ENCODE data around the gene SGCD.

The SGCD gene

GRCh38 chr5:156585999-156586398, 259.0 kb downstream of the SGCD start:
- DNase-seq (ENCODE audit: low read depth), result no peak
- TF ChIP-seq CTCF (IDR thresholded peaks at IDR 0.05; ENCODE audit: control insufficient read depth, extremely low read depth, insufficient read depth), result no peak
- no peak overlapping the region for H3K4me3 ChIP-seq (ENCODE audit: low read depth, low read length)

GRCh38 chr5:156587012-156587411, 260.0 kb downstream of the SGCD start:
- no peak overlapping the region for H3K4me3 ChIP-seq (ENCODE audit: low read depth, low read length)
- TF ChIP-seq CTCF (IDR thresholded peaks at IDR 0.05; ENCODE audit: control insufficient read depth, extremely low read depth, insufficient read depth), result no peak
- DNase-seq (ENCODE audit: low read depth), result no peak

GRCh38 chr5:156588306-156588705, 261.3 kb downstream of the SGCD start:
- DNase-seq (ENCODE audit: low read depth), result no peak
- TF ChIP-seq CTCF (IDR thresholded peaks at IDR 0.05; ENCODE audit: control insufficient read depth, extremely low read depth, insufficient read depth), result no peak
- no peak overlapping the region for H3K4me3 ChIP-seq (ENCODE audit: low read depth, low read length)

GRCh38 chr5:156589104-156589945, 262.4 kb downstream of the SGCD start:
- H3K4me3 ChIP-seq (ENCODE audit: low read depth, low read length), result no peak overlapping the region
- TF ChIP-seq CTCF (IDR thresholded peaks at IDR 0.05; ENCODE audit: control insufficient read depth, extremely low read depth, insufficient read depth), result no peak
- DNase-seq (ENCODE audit: low read depth), result peak; percentile 15

- H3K4me3 ChIP-seq (ENCODE audit: low read depth, low read length), result no peak overlapping the region
- DNase-seq (ENCODE audit: low read depth), result no peak
- TF ChIP-seq CTCF (IDR thresholded peaks at IDR 0.05; ENCODE audit: control insufficient read depth, extremely low read depth, insufficient read depth), result no peak
Observed at GRCh38 chr5:156589946-156590216, 262.9 kb downstream of the SGCD start.

- TF ChIP-seq CTCF (IDR thresholded peaks at IDR 0.05; ENCODE audit: control insufficient read depth, extremely low read depth, insufficient read depth), result no peak
- no peak overlapping the region for H3K4me3 ChIP-seq (ENCODE audit: low read depth, low read length)
- no peak for DNase-seq (ENCODE audit: low read depth)
Observed at GRCh38 chr5:156590978-156591377, 264.0 kb downstream of the SGCD start.

- H3K4me3 ChIP-seq (ENCODE audit: low read depth, low read length), result no peak overlapping the region
- no peak for DNase-seq (ENCODE audit: low read depth)
- no peak for TF ChIP-seq CTCF (IDR thresholded peaks at IDR 0.05; ENCODE audit: control insufficient read depth, extremely low read depth, insufficient read depth)
Observed at GRCh38 chr5:156591631-156592030, 264.7 kb downstream of the SGCD start.
